Tibial nerve (tissue), 4 donors: ENCODE measurements around the gene CMKLR1.

Experiments
- EP300 ChIP-seq, 2 donors: sonication (generic); formaldehyde crosslinking; IDR thresholded peaks; one replicate each; pipeline ENCODE4 v1.6.1; 2017; ENCODE audit warnings: antibody characterized with exemption in 2 of 2, mild to moderate bottlenecking in 1 of 2
- POLR2A ChIP-seq, 2 donors: fragments of 450-650 bp; IDR thresholded peaks; one replicate each; pipeline ENCODE4 v1.6.1; 2017; ENCODE audit warnings: antibody characterized with exemption in 2 of 2, mild to moderate bottlenecking in 2 of 2, moderate library complexity in 2 of 2
- TF ChIP-seq, protein P1 (sequence below), 5 experiments: fragments of 200-600 bp in 3 of 5; fragments of 450-650 bp in 2 of 5; sonication (generic) in 3 of 5; IDR thresholded peaks; one replicate each; pipeline ENCODE4 v1.5.1; 2016 to 2019; ENCODE audit warnings: antibody characterized with exemption in 5 of 5, mild to moderate bottlenecking in 3 of 5, moderate library complexity in 2 of 5

DNA sequence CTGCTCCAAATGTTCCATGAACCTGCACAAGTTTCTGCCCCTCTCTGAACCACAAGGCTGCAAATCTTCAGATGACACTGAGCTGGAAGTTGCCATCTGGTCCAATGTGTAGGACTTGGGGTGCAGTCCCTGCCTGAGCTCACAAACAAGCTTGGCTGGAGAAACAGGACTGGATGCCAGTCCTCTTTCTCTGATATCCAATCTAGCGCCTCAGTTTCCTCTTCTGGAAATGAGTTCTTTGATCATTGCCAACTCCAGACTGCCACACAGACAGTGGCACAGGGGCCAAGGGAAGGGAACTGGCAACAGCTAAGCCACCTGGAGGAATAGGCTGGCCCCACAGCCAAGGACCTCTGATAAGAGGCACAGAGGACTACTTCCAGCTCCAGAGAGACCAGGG, 15.5 kb downstream of the CMKLR1 start:
- TF ChIP-seq, protein P1, sequence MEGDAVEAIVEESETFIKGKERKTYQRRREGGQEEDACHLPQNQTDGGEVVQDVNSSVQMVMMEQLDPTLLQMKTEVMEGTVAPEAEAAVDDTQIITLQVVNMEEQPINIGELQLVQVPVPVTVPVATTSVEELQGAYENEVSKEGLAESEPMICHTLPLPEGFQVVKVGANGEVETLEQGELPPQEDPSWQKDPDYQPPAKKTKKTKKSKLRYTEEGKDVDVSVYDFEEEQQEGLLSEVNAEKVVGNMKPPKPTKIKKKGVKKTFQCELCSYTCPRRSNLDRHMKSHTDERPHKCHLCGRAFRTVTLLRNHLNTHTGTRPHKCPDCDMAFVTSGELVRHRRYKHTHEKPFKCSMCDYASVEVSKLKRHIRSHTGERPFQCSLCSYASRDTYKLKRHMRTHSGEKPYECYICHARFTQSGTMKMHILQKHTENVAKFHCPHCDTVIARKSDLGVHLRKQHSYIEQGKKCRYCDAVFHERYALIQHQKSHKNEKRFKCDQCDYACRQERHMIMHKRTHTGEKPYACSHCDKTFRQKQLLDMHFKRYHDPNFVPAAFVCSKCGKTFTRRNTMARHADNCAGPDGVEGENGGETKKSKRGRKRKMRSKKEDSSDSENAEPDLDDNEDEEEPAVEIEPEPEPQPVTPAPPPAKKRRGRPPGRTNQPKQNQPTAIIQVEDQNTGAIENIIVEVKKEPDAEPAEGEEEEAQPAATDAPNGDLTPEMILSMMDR (IDR thresholded peaks at IDR 0.05) = no peak
- TF ChIP-seq POLR2A (IDR thresholded peaks at IDR 0.05) (no peak), EP300 (IDR thresholded peaks at IDR 0.05) (no peak)
